SK-N-SH (cell line): ENCODE results near the gene VASN. TPM values are rescaled to one million over a fixed set of nuclear protein-coding genes. Genes with fewer than 3 reads are reported as not detected.
A peak's percentile ranks its signal among the peaks of the same experiment; 100 is the strongest.

Experiments used
- CTCF ChIA-PET: fragments of 300-600, 350-600 bp; formaldehyde crosslinking; extraction: SDS; loops from one replicate; lab custom pipeline; 2021; lab: Yijun Ruan, JAX
- POLR2A ChIA-PET: fragments of 350-600 bp; sonication (Branson Sonifier 250); formaldehyde crosslinking; extraction: SDS; loops from one replicate; lab custom pipeline; 2020; ENCODE audit warnings: antibody characterized with exemption, inconsistent platforms; lab: Yijun Ruan, JAX
- DNase-seq: peaks from one replicate; pipeline ENCODE4 v3.0.0; 2012
- H2AFZ ChIP-seq: fragments of 200-600 bp; sonication (generic); 2 replicates; pipeline ENCODE4 v1.8.1; 2016; ENCODE audit warnings: antibody characterized with exemption, mild to moderate bottlenecking, low read depth
- H3F3A ChIP-seq: fragments of 200-600 bp; sonication (generic); replicated peaks from 2 replicates; pipeline ENCODE3; 2016; ENCODE audit warnings: antibody characterized with exemption, mild to moderate bottlenecking; ENCODE audit not compliant: insufficient read depth
- H3K27ac ChIP-seq, 2 experiments: fragments of 200-500 bp in 1 of 2; fragments of 200-600 bp in 1 of 2; sonication (Bioruptor generic) in 1 of 2; sonication (generic), shearing (Covaris generic) in 1 of 2; 2 replicates each; pipeline versions ENCODE4 v1.5.1 to v1.6.1; 2014 to 2016; ENCODE audit warnings: low read depth in 2 of 2, inconsistent platforms in 1 of 2, low read length in 1 of 2, mild to moderate bottlenecking in 1 of 2, mixed read lengths in 1 of 2
- H3K27me3 ChIP-seq: fragments of 200-600 bp; sonication (generic), shearing (Covaris generic); 2 replicates; pipeline ENCODE4 v1.6.1; 2016; ENCODE audit warnings: mixed run types; ENCODE audit not compliant: insufficient read depth
- H3K36me3 ChIP-seq, 2 experiments: fragments of 200-500 bp in 1 of 2; fragments of 200-600 bp in 1 of 2; sonication (Bioruptor generic) in 1 of 2; sonication (generic) in 1 of 2; replicated peaks in 1 of 2; 2 replicates each; pipeline versions ENCODE3 to v1.5.1; 2014 to 2016; ENCODE audit warnings: low read length in 1 of 2, mild to moderate bottlenecking in 1 of 2; ENCODE audit not compliant: insufficient read depth in 2 of 2, control insufficient read depth in 1 of 2
- H3K4me1 ChIP-seq, 2 experiments: fragments of 200-500 bp in 1 of 2; fragments of 200-600 bp in 1 of 2; sonication (Bioruptor generic) in 1 of 2; sonication (generic), shearing (Covaris generic) in 1 of 2; 2 replicates each; pipeline versions ENCODE4 v1.5.1 to v1.6.1; 2014 to 2016; ENCODE audit warnings: low read depth in 1 of 2, low read length in 1 of 2, mixed run types in 1 of 2; ENCODE audit not compliant: insufficient read depth in 2 of 2, control insufficient read depth in 1 of 2
- H3K4me2 ChIP-seq: fragments of 200-600 bp; sonication (generic), shearing (Covaris generic); 2 replicates; pipeline ENCODE4 v1.6.1; 2017; ENCODE audit warnings: mixed run types
- H3K4me3 ChIP-seq, 2 experiments: fragments of 200-500 bp in 1 of 2; fragments of 200-600 bp in 1 of 2; sonication (Bioruptor generic) in 1 of 2; sonication (generic), shearing (Covaris generic) in 1 of 2; 2 replicates each; pipeline versions ENCODE4 v1.5.1 to v1.8.1; 2014 to 2016; ENCODE audit warnings: low read depth in 2 of 2, inconsistent platforms in 1 of 2, low read length in 1 of 2, mild to moderate bottlenecking in 1 of 2, mixed read lengths in 1 of 2, moderate library complexity in 1 of 2
- H3K79me2 ChIP-seq: fragments of 200-600 bp; sonication (generic); 2 replicates; pipeline ENCODE4 v1.8.1; 2017; ENCODE audit warnings: mild to moderate bottlenecking; ENCODE audit not compliant: insufficient read depth
- H3K9ac ChIP-seq: fragments of 200-600 bp; sonication (generic); 2 replicates; pipeline ENCODE4 v1.6.1; 2017; ENCODE audit warnings: mixed run types
- H3K9me2 ChIP-seq: fragments of 200-600 bp; sonication (generic); 2 replicates; pipeline ENCODE4 v1.6.1; 2017; ENCODE audit warnings: mixed run types
- H3K9me3 ChIP-seq: fragments of 200-600 bp; sonication (generic); 2 replicates; pipeline ENCODE4 v1.6.1; 2017; ENCODE audit warnings: mixed run types, mild to moderate bottlenecking, moderate library complexity
- H4K20me1 ChIP-seq: fragments of 200-600 bp; sonication (generic); 2 replicates; pipeline ENCODE4 v1.6.1; 2017; ENCODE audit warnings: mild to moderate bottlenecking, mixed run types; ENCODE audit not compliant: insufficient read depth
- CHD2 ChIP-seq: fragments of 150-350 bp; IDR thresholded peaks from 2 replicates; pipeline ENCODE4 v1.6.1; 2018; ENCODE audit warnings: low read length; ENCODE audit not compliant: partially characterized antibody
- EZH2phosphoT487 ChIP-seq: fragments of 200-600 bp; sonication (generic); IDR thresholded peaks from 2 replicates; pipeline ENCODE4 v1.6.1; 2017; ENCODE audit warnings: low read depth, mixed run types, mild to moderate bottlenecking, antibody characterized with exemption, moderate library complexity, borderline replicate concordance
- FOXJ3 ChIP-seq: sonication (generic); formaldehyde crosslinking; IDR thresholded peaks from 2 replicates; pipeline ENCODE4 v1.5.1; 2020; ENCODE audit warnings: mild to moderate bottlenecking, missing genetic modification reagents
- FOXM1 ChIP-seq: IDR thresholded peaks from 2 replicates; pipeline ENCODE4 v1.4.0; 2012; ENCODE audit warnings: low read depth, mild to moderate bottlenecking
- JUND ChIP-seq: IDR thresholded peaks from 2 replicates; pipeline ENCODE4 v1.4.0; 2012
- MXI1 ChIP-seq: IDR thresholded peaks from 2 replicates; pipeline ENCODE4 v1.6.1; 2012; ENCODE audit warnings: mild to moderate bottlenecking, low read depth, low read length, improper control_type of control experiment
- RFX5 ChIP-seq: IDR thresholded peaks from 2 replicates; pipeline ENCODE4 v1.6.1; 2012; ENCODE audit warnings: mild to moderate bottlenecking, improper control_type of control experiment, low read length
- RXRA ChIP-seq: IDR thresholded peaks from 2 replicates; pipeline ENCODE4 v1.4.0; 2012; ENCODE audit warnings: low read depth, mild to moderate bottlenecking, borderline replicate concordance
- SMC3 ChIP-seq: IDR thresholded peaks from 2 replicates; pipeline ENCODE4 v1.6.1; 2012; ENCODE audit warnings: low read depth, low read length, improper control_type of control experiment
- TAF1 ChIP-seq: IDR thresholded peaks from 2 replicates; pipeline ENCODE4 v1.6.1; 2012; ENCODE audit warnings: low read depth, mild to moderate bottlenecking, low read length, moderate library complexity, borderline replicate concordance
- TEAD4 ChIP-seq: IDR thresholded peaks from 2 replicates; pipeline ENCODE4 v1.4.0; 2012; ENCODE audit warnings: mild to moderate bottlenecking, borderline replicate concordance; ENCODE audit not compliant: insufficient read depth
- YY1 ChIP-seq: IDR thresholded peaks from 2 replicates; pipeline ENCODE4 v1.4.0; 2012; ENCODE audit warnings: low read depth, mild to moderate bottlenecking
- WGBS: methylation state at CpG from one replicate; pipeline ENCODE4 v1.1.6; 2017; ENCODE audit warnings: low lambda C conversion rate; 5-methylcytosine and 5-hydroxymethylcytosine counted together
- polyA plus RNA-seq, 3 experiments: library from polyadenylated mRNA; depleted of rRNA; stranded (reverse); fragments of >200 nt; gene quantifications; 2 replicates each; pipeline ENCODE4 v1.2.3, GENCODE V29; 2012
- TF ChIP-seq, protein P1 (sequence below): IDR thresholded peaks from 2 replicates; pipeline ENCODE4 v1.6.1; 2012; ENCODE audit warnings: mild to moderate bottlenecking, low read depth, low read length, moderate library complexity
- TF ChIP-seq, protein P2 (sequence below): IDR thresholded peaks from 2 replicates; pipeline ENCODE4 v1.4.0; 2012; ENCODE audit warnings: low read depth, borderline replicate concordance
- TF ChIP-seq, protein P3 (sequence below): IDR thresholded peaks from 2 replicates; pipeline ENCODE4 v1.4.0; 2012; ENCODE audit warnings: low read depth
- TF ChIP-seq, protein P4 (sequence below): fragments of 150-350 bp; IDR thresholded peaks from 2 replicates; pipeline ENCODE4 v1.6.1; 2016; ENCODE audit warnings: mild to moderate bottlenecking, low read depth, low read length
- TF ChIP-seq, protein P5 (sequence below): IDR thresholded peaks from 2 replicates; pipeline ENCODE4; 2012

The VASN gene
- polyA plus RNA-seq, 1 of the 3 experiments (the other 2 are of a cell fraction): 37.4 TPM

DNA sequence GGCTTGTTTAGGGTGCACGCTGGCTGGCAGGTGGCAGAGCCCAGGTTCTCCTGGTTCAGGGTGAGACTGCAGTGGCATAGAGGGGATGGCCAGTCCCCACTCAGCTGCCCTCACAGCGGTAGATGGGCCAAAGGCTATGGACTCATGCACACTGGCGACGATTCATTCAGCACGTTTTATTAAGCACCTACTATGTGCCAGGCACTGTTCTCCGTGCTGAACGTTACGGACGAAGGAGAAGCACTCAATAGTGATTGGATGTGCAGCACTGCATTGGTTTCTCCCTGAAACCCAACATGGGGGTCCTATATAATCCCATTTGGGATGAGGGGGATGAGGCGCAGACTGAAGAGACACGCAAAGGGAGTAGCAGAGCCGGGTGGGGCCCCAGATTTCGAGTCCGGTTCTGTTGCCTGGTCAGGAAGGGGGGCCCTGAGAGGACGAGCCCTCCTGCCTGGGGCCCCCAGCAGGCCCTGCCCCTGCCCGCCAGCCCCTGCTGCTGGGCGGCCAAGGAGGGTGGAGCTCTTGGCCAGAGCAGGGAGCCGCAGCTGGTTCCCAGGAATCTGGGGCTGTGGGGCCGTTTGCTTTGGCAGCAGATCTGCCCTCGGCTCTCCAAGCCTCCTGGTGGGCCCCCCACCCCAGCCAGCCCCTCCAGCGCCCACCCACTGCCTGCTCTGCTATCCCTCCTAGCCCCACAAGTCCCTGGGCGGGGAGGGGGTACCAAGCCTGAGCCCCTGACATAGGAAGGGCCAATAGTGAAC lies 47.0 kb upstream of the VASN start:
- Histone ChIP-seq H3K27ac (peak overlapping the region in 1 of 2 experiments; percentile 22; a peak in 1 of 4 replicates), H3K9ac (no peak overlapping the region), H3K9me3 (no peaks in the 10 kb centered on the region), H3K36me3 (no peaks in the 10 kb centered on the region), H3K4me2 (no peak overlapping the region), H3K4me1 (peaks cover 15 to 46% of the 10 kb centered on the region in 2 experiments; a peak in 3 of 4 replicates), H3F3A (peaks cover 5% of the 10 kb centered on the region), H3K9me2 (no peaks in the 10 kb centered on the region), H4K20me1 (peaks cover 77% of the 10 kb centered on the region), H3K4me3 (no peak overlapping the region), H2AFZ (no peak overlapping the region), H3K27me3 (no peaks in the 10 kb centered on the region), H3K79me2 (peaks cover 95% of the 10 kb centered on the region)
- no peak for TF ChIP-seq RXRA
- TF ChIP-seq CHD2: no peak
- no peak for TF ChIP-seq SMC3
- TF ChIP-seq, protein P1, sequence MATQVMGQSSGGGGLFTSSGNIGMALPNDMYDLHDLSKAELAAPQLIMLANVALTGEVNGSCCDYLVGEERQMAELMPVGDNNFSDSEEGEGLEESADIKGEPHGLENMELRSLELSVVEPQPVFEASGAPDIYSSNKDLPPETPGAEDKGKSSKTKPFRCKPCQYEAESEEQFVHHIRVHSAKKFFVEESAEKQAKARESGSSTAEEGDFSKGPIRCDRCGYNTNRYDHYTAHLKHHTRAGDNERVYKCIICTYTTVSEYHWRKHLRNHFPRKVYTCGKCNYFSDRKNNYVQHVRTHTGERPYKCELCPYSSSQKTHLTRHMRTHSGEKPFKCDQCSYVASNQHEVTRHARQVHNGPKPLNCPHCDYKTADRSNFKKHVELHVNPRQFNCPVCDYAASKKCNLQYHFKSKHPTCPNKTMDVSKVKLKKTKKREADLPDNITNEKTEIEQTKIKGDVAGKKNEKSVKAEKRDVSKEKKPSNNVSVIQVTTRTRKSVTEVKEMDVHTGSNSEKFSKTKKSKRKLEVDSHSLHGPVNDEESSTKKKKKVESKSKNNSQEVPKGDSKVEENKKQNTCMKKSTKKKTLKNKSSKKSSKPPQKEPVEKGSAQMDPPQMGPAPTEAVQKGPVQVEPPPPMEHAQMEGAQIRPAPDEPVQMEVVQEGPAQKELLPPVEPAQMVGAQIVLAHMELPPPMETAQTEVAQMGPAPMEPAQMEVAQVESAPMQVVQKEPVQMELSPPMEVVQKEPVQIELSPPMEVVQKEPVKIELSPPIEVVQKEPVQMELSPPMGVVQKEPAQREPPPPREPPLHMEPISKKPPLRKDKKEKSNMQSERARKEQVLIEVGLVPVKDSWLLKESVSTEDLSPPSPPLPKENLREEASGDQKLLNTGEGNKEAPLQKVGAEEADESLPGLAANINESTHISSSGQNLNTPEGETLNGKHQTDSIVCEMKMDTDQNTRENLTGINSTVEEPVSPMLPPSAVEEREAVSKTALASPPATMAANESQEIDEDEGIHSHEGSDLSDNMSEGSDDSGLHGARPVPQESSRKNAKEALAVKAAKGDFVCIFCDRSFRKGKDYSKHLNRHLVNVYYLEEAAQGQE: no peak
- ChIA-PET CTCF (interaction anchor here (0.7 to 14.9 kb wide), 6 partner anchors 23 to 341 kb away, joined by 3 to 281 read pairs (median 4); partner anchors contain the start of gene TFAP4), POLR2A (no interaction called here)
- DNase-seq: peak; percentile 27
- 90% methylated on average over 13 of the region's 22 CpGs for WGBS

DNA sequence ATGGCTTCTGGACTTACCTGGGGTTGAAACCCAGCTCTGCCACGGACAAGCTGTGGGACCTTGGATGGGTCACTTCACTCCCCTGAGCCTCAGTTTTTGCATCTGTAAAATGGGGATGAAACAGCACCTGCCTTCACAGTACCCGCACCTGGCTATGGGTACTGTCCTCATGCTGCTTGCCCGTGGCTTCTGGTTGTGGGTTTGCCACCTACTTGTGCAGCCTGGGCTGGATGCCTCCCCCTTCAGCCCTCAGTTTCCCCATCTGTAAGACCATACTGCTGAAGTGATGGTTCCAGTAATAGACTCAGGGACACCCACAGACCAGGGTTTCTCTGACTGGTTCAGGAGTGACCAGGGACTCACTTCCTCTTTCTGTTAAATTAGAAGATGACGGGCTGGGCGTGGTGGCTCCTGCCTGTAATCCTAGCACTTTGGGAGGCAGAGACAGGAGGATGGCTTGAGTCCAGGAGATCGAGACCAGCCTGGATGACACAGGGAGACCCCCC lies 46.3 kb upstream of the VASN start:
- TF ChIP-seq, protein P2, sequence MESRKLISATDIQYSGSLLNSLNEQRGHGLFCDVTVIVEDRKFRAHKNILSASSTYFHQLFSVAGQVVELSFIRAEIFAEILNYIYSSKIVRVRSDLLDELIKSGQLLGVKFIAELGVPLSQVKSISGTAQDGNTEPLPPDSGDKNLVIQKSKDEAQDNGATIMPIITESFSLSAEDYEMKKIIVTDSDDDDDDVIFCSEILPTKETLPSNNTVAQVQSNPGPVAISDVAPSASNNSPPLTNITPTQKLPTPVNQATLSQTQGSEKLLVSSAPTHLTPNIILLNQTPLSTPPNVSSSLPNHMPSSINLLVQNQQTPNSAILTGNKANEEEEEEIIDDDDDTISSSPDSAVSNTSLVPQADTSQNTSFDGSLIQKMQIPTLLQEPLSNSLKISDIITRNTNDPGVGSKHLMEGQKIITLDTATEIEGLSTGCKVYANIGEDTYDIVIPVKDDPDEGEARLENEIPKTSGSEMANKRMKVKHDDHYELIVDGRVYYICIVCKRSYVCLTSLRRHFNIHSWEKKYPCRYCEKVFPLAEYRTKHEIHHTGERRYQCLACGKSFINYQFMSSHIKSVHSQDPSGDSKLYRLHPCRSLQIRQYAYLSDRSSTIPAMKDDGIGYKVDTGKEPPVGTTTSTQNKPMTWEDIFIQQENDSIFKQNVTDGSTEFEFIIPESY: no peak
- no peak for TF ChIP-seq JUND
- no peak for TF ChIP-seq TEAD4
- TF ChIP-seq CHD2: no peak
- TF ChIP-seq TAF1: no peak
- TF ChIP-seq FOXJ3 (CRISPR knock-in tag): no peak
- TF ChIP-seq MXI1: no peak
- TF ChIP-seq EZH2phosphoT487: no peak
- TF ChIP-seq, protein P3, sequence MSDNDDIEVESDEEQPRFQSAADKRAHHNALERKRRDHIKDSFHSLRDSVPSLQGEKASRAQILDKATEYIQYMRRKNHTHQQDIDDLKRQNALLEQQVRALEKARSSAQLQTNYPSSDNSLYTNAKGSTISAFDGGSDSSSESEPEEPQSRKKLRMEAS: no peak
- TF ChIP-seq, protein P4, sequence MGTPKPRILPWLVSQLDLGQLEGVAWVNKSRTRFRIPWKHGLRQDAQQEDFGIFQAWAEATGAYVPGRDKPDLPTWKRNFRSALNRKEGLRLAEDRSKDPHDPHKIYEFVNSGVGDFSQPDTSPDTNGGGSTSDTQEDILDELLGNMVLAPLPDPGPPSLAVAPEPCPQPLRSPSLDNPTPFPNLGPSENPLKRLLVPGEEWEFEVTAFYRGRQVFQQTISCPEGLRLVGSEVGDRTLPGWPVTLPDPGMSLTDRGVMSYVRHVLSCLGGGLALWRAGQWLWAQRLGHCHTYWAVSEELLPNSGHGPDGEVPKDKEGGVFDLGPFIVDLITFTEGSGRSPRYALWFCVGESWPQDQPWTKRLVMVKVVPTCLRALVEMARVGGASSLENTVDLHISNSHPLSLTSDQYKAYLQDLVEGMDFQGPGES: no peak
- no peak for TF ChIP-seq FOXM1
- TF ChIP-seq, protein P5, sequence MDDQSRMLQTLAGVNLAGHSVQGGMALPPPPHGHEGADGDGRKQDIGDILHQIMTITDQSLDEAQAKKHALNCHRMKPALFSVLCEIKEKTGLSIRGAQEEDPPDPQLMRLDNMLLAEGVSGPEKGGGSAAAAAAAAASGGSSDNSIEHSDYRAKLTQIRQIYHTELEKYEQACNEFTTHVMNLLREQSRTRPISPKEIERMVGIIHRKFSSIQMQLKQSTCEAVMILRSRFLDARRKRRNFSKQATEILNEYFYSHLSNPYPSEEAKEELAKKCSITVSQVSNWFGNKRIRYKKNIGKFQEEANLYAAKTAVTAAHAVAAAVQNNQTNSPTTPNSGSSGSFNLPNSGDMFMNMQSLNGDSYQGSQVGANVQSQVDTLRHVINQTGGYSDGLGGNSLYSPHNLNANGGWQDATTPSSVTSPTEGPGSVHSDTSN: no peak
- TF ChIP-seq RFX5: no peak
- no peak for TF ChIP-seq YY1
- Histone ChIP-seq H3K36me3 (no peaks in the 10 kb centered on the region), H3K4me2 (no peak overlapping the region), H3F3A (peaks cover 9% of the 10 kb centered on the region), H3K9me3 (no peaks in the 10 kb centered on the region), H4K20me1 (peaks cover 75% of the 10 kb centered on the region), H2AFZ (no peak overlapping the region), H3K27me3 (no peaks in the 10 kb centered on the region), H3K79me2 (peaks cover 93% of the 10 kb centered on the region), H3K4me3 (no peak overlapping the region), H3K9me2 (no peaks in the 10 kb centered on the region), H3K9ac (no peak overlapping the region), H3K27ac (no peak overlapping the region), H3K4me1 (peaks cover 15 to 41% of the 10 kb centered on the region in 2 experiments; a peak in 3 of 4 replicates)
- ChIA-PET POLR2A (no interaction called here), CTCF (interaction anchor here (1.3 to 14.9 kb wide), 4 partner anchors 24 to 78 kb away, joined by 3 to 281 read pairs (median 36); no protein-coding TSS in a partner anchor)
- no peak for DNase-seq
- WGBS: 97% methylated on average over 3 of the region's 6 CpGs
